Immature natural killer cell (primary cell): Measurements from ENCODE around the gene NRL. TPM values are rescaled to one million over a fixed set of nuclear protein-coding genes. Genes with fewer than 3 reads are reported as not detected.

Experiments used
- DNase-seq, 3 donors: peaks; one replicate each; pipeline ENCODE4 v3.0.0; 2022; ENCODE audit warnings: mixed read lengths in 1 of 3
- H3K27ac Mint-ChIP-seq, 6 donors: one replicate each; pipeline ENCODE4 v1.8.0; 2020; ENCODE audit warnings: mixed read lengths in 6 of 6, mild to moderate bottlenecking in 5 of 6, inconsistent platforms in 4 of 6, moderate library complexity in 3 of 6
- H3K27me3 Mint-ChIP-seq, 3 donors: one replicate each; pipeline ENCODE4 v1.8.0; 2020 to 2021; ENCODE audit warnings: low read depth in 3 of 3, mild to moderate bottlenecking in 3 of 3, mixed read lengths in 3 of 3, moderate library complexity in 3 of 3, inconsistent platforms in 1 of 3
- H3K36me3 Mint-ChIP-seq, 3 donors: one replicate each; pipeline ENCODE4 v1.8.0; 2020; ENCODE audit warnings: mixed read lengths in 3 of 3, inconsistent platforms in 2 of 3, mild to moderate bottlenecking in 2 of 3
- H3K4me1 Mint-ChIP-seq, 2 donors: one replicate each; pipeline ENCODE4 v1.8.0; 2020; ENCODE audit warnings: inconsistent platforms in 2 of 2, mild to moderate bottlenecking in 2 of 2, mixed read lengths in 2 of 2, moderate library complexity in 1 of 2
- H3K4me3 Mint-ChIP-seq, 5 donors: one replicate each; pipeline ENCODE4 v1.8.0; 2020; ENCODE audit warnings: mild to moderate bottlenecking in 5 of 5, mixed read lengths in 5 of 5, inconsistent platforms in 3 of 5, moderate library complexity in 3 of 5
- H3K9me3 Mint-ChIP-seq, 6 donors: one replicate each; pipeline ENCODE4 v1.8.0; 2020; ENCODE audit warnings: mild to moderate bottlenecking in 6 of 6, mixed read lengths in 6 of 6, inconsistent platforms in 4 of 6, moderate library complexity in 3 of 6
- polyA plus RNA-seq, 3 donors: library from polyadenylated mRNA; unstranded; fragments of 300-500 nt; fragmentation: Illumina TruSeq; gene quantifications; one replicate each; pipeline ENCODE4 v1.2.3, GENCODE V29; 2021

The NRL gene
- polyA plus RNA-seq, 3 donors from 2014 or later = 2.8 to 4.1 (median 3.0) TPM

GRCh38 chr14:24096545-24097181 is 18.1 kb downstream of the NRL start:
- Mint-ChIP-seq H3K36me3 (peaks cover 0 to 15% (median 8%) of the 10 kb centered on the region in 3 donors), H3K9me3 (no peaks in the 10 kb centered on the region), H3K27me3 (peaks cover 1 to 9% (median 2%) of the 10 kb centered on the region in 3 donors), H3K4me3 (peak overlapping the region; percentile 30 to 63 (median 48)), H3K4me1 (peaks cover 15 to 22% of the 10 kb centered on the region in 2 donors), H3K27ac (peak overlapping the region; percentile 17 to 70 (median 55))
- no peak for DNase-seq

GRCh38 chr14:24095271-24096068 is 19.3 kb downstream of the NRL start:
- Mint-ChIP-seq H3K9me3 (no peaks in the 10 kb centered on the region), H3K27me3 (peaks cover 1 to 8% (median 2%) of the 10 kb centered on the region in 3 donors), H3K4me3 (peak overlapping the region; percentile 95 to 98 (median 97)), H3K27ac (peak overlapping the region; percentile 85 to 98 (median 94)), H3K4me1 (peaks cover 15 to 24% of the 10 kb centered on the region in 2 donors), H3K36me3 (peaks cover 0 to 9% (median 4%) of the 10 kb centered on the region in 3 donors)
- DNase-seq = peak; percentile 16 to 23 (median 16)

GRCh38 chr14:24094841-24095270 is 19.9 kb downstream of the NRL start:
- Mint-ChIP-seq H3K27ac (peak overlapping the region; percentile 85 to 98 (median 94)), H3K4me1 (peaks cover 15 to 24% of the 10 kb centered on the region in 2 donors)
- DNase-seq = no peak

GRCh38 chr14:24093901-24094840 is 20.6 kb downstream of the NRL start, which contains the start of gene PCK2:
Gene PCK2 (plus strand): TSS chr14:24094311. CDS start chr14:24094406, 95 bp downstream.
- Mint-ChIP-seq H3K9me3 (no peaks in the 10 kb centered on the region), H3K36me3 (no peaks in the 10 kb centered on the region), H3K27ac (peak within 1 kb of the TSS; percentile 85 to 98 (median 94)), H3K4me1 (peaks cover 15 to 24% of the 10 kb centered on the region in 2 donors), H3K4me3 (peak within 1 kb of the TSS; percentile 95 to 98 (median 97)), H3K27me3 (peaks cover 2 to 7% (median 3%) of the 10 kb centered on the region in 3 donors)
- DNase-seq = peak; percentile 61 to 67 (median 67)

More at GRCh38 chr14:24094841-24095270, 19.9 kb downstream of the NRL start:
- Mint-ChIP-seq H3K27me3 (peaks cover 1 to 7% (median 2%) of the 10 kb centered on the region in 3 donors), H3K9me3 (no peaks in the 10 kb centered on the region), H3K36me3 (peaks cover 0 to 6% (median 0%) of the 10 kb centered on the region in 3 donors), H3K4me3 (peak overlapping the region; percentile 95 to 98 (median 97))

GRCh38 chr14:24093207-24093900 is 21.4 kb downstream of the NRL start:
- Mint-ChIP-seq H3K36me3 (no peaks in the 10 kb centered on the region), H3K27ac (peak overlapping the region; percentile 62 to 95 (median 87)), H3K9me3 (no peaks in the 10 kb centered on the region), H3K27me3 (peaks cover 2 to 7% (median 3%) of the 10 kb centered on the region in 3 donors), H3K4me3 (peak overlapping the region; percentile 95 to 98 (median 97)), H3K4me1 (peaks cover 15 to 24% of the 10 kb centered on the region in 2 donors)
- no peak for DNase-seq

GRCh38 chr14:24092505-24093206 is 22.1 kb downstream of the NRL start:
- no peak for DNase-seq
- Mint-ChIP-seq H3K4me3 (peak overlapping the region; percentile 95 to 98 (median 97)), H3K36me3 (no peaks in the 10 kb centered on the region), H3K27ac (peak overlapping the region; percentile 62 to 89 (median 87)), H3K27me3 (peaks cover 2 to 7% (median 3%) of the 10 kb centered on the region in 3 donors), H3K9me3 (no peaks in the 10 kb centered on the region), H3K4me1 (peaks cover 15 to 24% of the 10 kb centered on the region in 2 donors)

- Mint-ChIP-seq H3K27ac (peak overlapping the region in 4 of 6 donors; percentile 2 to 86 (median 20)), H3K27me3 (peaks cover 2 to 7% (median 3%) of the 10 kb centered on the region in 3 donors), H3K4me3 (peak overlapping the region in 4 of 5 donors; percentile 33 to 98 (median 95)), H3K9me3 (no peaks in the 10 kb centered on the region), H3K36me3 (peaks cover 0 to 1% (median 0%) of the 10 kb centered on the region in 3 donors), H3K4me1 (peaks cover 15 to 24% of the 10 kb centered on the region in 2 donors)
- DNase-seq = no peak
These were observed 22.6 kb downstream of the NRL start for GRCh38 chr14:24092110-24092504.

- no peaks in the 10 kb centered on the region for H3K9me3 Mint-ChIP-seq
- peaks cover 0 to 4% (median 0%) of the 10 kb centered on the region in 3 donors for H3K36me3 Mint-ChIP-seq
- peaks cover 1 to 5% (median 2%) of the 10 kb centered on the region in 3 donors for H3K27me3 Mint-ChIP-seq
- H3K4me3 Mint-ChIP-seq = no peak overlapping the region
- peaks cover 4 to 11% of the 10 kb centered on the region in 2 donors for H3K4me1 Mint-ChIP-seq
- H3K27ac Mint-ChIP-seq = no peak overlapping the region
- no peak for DNase-seq
These were observed 24.9 kb downstream of the NRL start for GRCh38 chr14:24089890-24090289.

- Mint-ChIP-seq H3K4me3 (no peak overlapping the region), H3K27me3 (peaks cover under 1 to 4% (median 1%) of the 10 kb centered on the region in 3 donors), H3K4me1 (peaks cover 0 to 5% of the 10 kb centered on the region in 2 donors), H3K36me3 (peaks cover 0 to 4% (median 0%) of the 10 kb centered on the region in 3 donors), H3K9me3 (no peaks in the 10 kb centered on the region), H3K27ac (no peak overlapping the region)
- DNase-seq = no peak
These were observed 26.7 kb downstream of the NRL start for GRCh38 chr14:24088095-24088494.

GRCh38 chr14:24087004-24087403 is 27.7 kb downstream of the NRL start:
- Mint-ChIP-seq H3K4me3 (no peak overlapping the region), H3K4me1 (peaks cover 0 to 3% of the 10 kb centered on the region in 2 donors), H3K36me3 (peaks cover 0 to 4% (median 0%) of the 10 kb centered on the region in 3 donors), H3K27ac (peak overlapping the region in 1 of 6 donors; percentile 28), H3K9me3 (no peaks in the 10 kb centered on the region), H3K27me3 (peaks cover 0 to 4% (median 1%) of the 10 kb centered on the region in 3 donors)
- no peak for DNase-seq

- Mint-ChIP-seq H3K36me3 (peaks cover 0 to 4% (median 0%) of the 10 kb centered on the region in 3 donors), H3K4me3 (no peak overlapping the region), H3K27me3 (peaks cover 0 to 4% (median 1%) of the 10 kb centered on the region in 3 donors), H3K4me1 (peaks cover 0 to 6% of the 10 kb centered on the region in 2 donors), H3K27ac (peak overlapping the region in 1 of 6 donors; percentile 28), H3K9me3 (no peaks in the 10 kb centered on the region)
- DNase-seq = no peak
These were observed 28.4 kb downstream of the NRL start for GRCh38 chr14:24086193-24086955.
